ENCODE results near the gene MLLT1.

DNA sequence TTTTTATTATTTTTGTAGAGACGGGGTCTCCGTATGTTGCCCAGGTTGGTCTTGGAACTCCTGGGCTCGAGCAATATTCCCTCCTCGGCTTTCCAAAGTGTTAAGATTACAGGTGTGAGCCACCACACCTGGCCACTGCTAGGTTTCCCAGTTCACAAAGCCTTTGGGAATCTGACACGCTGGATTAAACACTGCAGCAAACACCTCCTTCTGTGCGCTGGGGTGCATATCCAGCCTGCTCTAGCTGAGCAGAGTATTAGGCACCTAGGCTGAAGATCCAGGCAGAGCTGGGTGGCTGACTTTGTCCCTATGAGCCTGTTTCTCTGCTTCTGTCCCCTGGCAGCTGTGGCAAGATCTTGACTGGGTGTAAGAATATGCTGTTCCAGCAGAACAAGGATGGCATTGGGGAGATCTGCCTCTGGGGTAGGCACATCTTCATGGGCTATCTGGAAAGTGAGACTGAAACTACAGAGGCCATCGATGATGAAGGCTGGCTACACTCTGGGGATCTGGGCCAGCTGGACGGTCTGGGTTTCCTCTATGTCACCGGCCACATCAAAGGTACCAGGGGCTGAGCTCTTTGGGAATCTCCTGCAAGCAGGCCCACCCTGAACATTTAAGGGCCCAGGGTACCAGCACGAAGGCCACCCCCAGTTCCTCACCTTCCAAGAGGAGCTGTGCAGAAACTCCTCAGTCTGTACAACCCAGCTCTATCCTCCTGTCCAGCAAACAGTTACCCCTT is 94.5 kb downstream of the MLLT1 start:
- TF ChIP-seq ZNF622 (IDR thresholded peaks at IDR 0.05) (no peak), ZBTB33 (IDR thresholded peaks at IDR 0.05) (no peak), MAX (IDR thresholded peaks at IDR 0.05; ENCODE audit: low read depth, low read length) (no peak), LARP7 (IDR thresholded peaks at IDR 0.05) (no peak), POLR2A (IDR thresholded peaks at IDR 0.05; ENCODE audit: low read depth, low read length) (no peak), PRDM15 (CRISPR knock-in tag; IDR thresholded peaks at IDR 0.05) (no peak), ZNF217 (IDR thresholded peaks at IDR 0.05) (no peak)
- TF ChIP-seq, protein P1, sequence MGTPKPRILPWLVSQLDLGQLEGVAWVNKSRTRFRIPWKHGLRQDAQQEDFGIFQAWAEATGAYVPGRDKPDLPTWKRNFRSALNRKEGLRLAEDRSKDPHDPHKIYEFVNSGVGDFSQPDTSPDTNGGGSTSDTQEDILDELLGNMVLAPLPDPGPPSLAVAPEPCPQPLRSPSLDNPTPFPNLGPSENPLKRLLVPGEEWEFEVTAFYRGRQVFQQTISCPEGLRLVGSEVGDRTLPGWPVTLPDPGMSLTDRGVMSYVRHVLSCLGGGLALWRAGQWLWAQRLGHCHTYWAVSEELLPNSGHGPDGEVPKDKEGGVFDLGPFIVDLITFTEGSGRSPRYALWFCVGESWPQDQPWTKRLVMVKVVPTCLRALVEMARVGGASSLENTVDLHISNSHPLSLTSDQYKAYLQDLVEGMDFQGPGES (IDR thresholded peaks at IDR 0.05) = no peak
